Measurements from ENCODE around the gene ANKRD33B. TPM values are rescaled to one million over a fixed set of nuclear protein-coding genes. Genes with fewer than 3 reads are reported as not detected.

The ANKRD33B gene
- polyA plus RNA-seq, 3 donors = 0.05 TPM; not detected in 2

DNA sequence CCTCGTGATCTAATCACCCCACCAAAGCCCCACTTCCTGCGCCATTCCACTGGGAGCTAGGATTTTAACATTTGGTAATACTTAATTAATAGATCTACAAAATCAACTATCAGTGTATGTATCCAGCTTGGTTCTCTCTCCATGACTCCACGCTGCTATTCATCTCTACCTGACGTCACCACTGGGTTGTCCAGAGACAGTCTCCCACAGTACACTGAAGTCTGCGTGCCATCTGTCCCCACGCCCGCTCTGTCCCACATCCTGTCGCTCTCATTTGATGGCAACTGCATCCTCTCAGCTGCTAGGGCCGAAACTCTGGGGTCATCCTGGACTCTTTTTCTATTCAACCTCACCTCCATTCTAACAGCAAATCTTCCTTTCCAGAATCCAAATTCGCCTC, 53.2 kb downstream of the ANKRD33B start:
- DNase-seq = no peak
- no peak overlapping the region for H3K4me3 ChIP-seq (replicated peaks in 1 of 3; ENCODE audit: low read depth in 2 of 3, low read length in 3 of 3)
- H4K20me1 ChIP-seq (ENCODE audit: insufficient read depth, low read length) = no peaks in the 10 kb centered on the region
- Mint-ChIP-seq H3K27me3 (ENCODE audit: low read depth in 3 of 3) (peaks cover 0 to 3% (median 0%) of the 10 kb centered on the region in 3 donors), H3K4me1 (peaks cover 5% of the 10 kb centered on the region), H3K9me3 (peaks cover 0 to 4% (median 0%) of the 10 kb centered on the region in 7 donors), H3K36me3 (peaks cover 0 to 4% of the 10 kb centered on the region in 2 donors), H3K4me3 (no peak overlapping the region), H3K27ac (no peak overlapping the region)
- H3K27me3 ChIP-seq (ENCODE audit: control insufficient read depth in 2 of 2, insufficient read depth in 2 of 2, low read length in 2 of 2) = no peaks in the 10 kb centered on the region
- H3K4me2 ChIP-seq (replicated peaks; ENCODE audit: extremely low read depth, low read length, poor library complexity, severe bottlenecking) = no peak overlapping the region
- H3K36me3 ChIP-seq (replicated peaks in 1 of 2; ENCODE audit: control insufficient read depth in 1 of 2, insufficient read depth in 2 of 2, low read length in 2 of 2) = no peaks in the 10 kb centered on the region
- no peak overlapping the region for H3K27ac ChIP-seq (ENCODE audit: low read depth in 1 of 2, low read length in 2 of 2)
- H3K4me1 ChIP-seq (ENCODE audit: control insufficient read depth in 1 of 2, insufficient read depth in 2 of 2, low read length in 2 of 2) = peaks cover 3 to 4% of the 10 kb centered on the region in 2 donors
- intact Hi-C loops (cut with micrococcal nuclease) = no loop called here
- 90% methylated on average over 8 of the region's 10 CpGs for WGBS (ENCODE audit: insufficient coverage)
- H3K79me2 ChIP-seq (ENCODE audit: insufficient read depth, low read length) = no peaks in the 10 kb centered on the region
- H2AFZ ChIP-seq (ENCODE audit: insufficient read depth, low read depth, low read length, poor library complexity, severe bottlenecking) = no peak overlapping the region
- TF ChIP-seq, protein P1, sequence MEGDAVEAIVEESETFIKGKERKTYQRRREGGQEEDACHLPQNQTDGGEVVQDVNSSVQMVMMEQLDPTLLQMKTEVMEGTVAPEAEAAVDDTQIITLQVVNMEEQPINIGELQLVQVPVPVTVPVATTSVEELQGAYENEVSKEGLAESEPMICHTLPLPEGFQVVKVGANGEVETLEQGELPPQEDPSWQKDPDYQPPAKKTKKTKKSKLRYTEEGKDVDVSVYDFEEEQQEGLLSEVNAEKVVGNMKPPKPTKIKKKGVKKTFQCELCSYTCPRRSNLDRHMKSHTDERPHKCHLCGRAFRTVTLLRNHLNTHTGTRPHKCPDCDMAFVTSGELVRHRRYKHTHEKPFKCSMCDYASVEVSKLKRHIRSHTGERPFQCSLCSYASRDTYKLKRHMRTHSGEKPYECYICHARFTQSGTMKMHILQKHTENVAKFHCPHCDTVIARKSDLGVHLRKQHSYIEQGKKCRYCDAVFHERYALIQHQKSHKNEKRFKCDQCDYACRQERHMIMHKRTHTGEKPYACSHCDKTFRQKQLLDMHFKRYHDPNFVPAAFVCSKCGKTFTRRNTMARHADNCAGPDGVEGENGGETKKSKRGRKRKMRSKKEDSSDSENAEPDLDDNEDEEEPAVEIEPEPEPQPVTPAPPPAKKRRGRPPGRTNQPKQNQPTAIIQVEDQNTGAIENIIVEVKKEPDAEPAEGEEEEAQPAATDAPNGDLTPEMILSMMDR (IDR thresholded peaks at IDR 0.05) = no peak
- H3K9me3 ChIP-seq (replicated peaks in 1 of 2; ENCODE audit: control insufficient read depth in 1 of 2, insufficient read depth in 1 of 2, low read length in 2 of 2) = no peaks in the 10 kb centered on the region
- no peak overlapping the region for H3K9ac ChIP-seq (ENCODE audit: insufficient read depth, low read length, poor library complexity, severe bottlenecking)

DNA sequence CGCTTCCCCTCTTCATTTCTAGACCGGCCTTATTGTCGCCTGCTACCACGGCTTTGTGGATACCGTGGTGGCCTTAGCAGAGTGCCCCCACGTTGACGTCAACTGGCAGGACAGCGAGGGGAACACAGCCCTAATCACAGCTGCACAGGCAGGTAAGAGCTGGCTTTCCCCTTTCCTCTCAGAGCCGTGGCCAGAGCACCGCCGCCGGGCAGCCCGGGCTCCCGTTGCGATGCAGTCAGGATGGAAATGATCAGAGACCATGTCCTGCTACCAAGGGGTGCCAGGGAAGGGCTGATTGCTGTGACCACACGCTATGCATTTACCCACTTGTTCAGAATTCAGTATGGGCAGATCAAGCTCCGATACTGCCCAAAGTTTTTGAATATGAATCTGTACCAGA, 54.4 kb downstream of the ANKRD33B start:
- H3K4me3 ChIP-seq (replicated peaks in 1 of 3; ENCODE audit: low read depth in 2 of 3, low read length in 3 of 3) = no peak overlapping the region
- peaks cover 8 to 9% of the 10 kb centered on the region in 2 donors for H3K4me1 ChIP-seq (ENCODE audit: control insufficient read depth in 1 of 2, insufficient read depth in 2 of 2, low read length in 2 of 2)
- H3K4me3 Mint-ChIP-seq = no peak overlapping the region
- peaks cover 0 to 4% (median 0%) of the 10 kb centered on the region in 7 donors for H3K9me3 Mint-ChIP-seq
- H3K9me3 ChIP-seq (replicated peaks in 1 of 2; ENCODE audit: control insufficient read depth in 1 of 2, insufficient read depth in 1 of 2, low read length in 2 of 2) = no peaks in the 10 kb centered on the region
- H3K4me1 Mint-ChIP-seq = peaks cover 12% of the 10 kb centered on the region
- no peak overlapping the region for H3K27ac ChIP-seq (ENCODE audit: low read depth in 1 of 2, low read length in 2 of 2)
- no peak for DNase-seq
- no peak overlapping the region for H2AFZ ChIP-seq (ENCODE audit: insufficient read depth, low read depth, low read length, poor library complexity, severe bottlenecking)
- H3K27me3 ChIP-seq (ENCODE audit: control insufficient read depth in 2 of 2, insufficient read depth in 2 of 2, low read length in 2 of 2) = no peaks in the 10 kb centered on the region
- peaks cover 2% of the 10 kb centered on the region for H3K79me2 ChIP-seq (ENCODE audit: insufficient read depth, low read length)
- H3K27ac Mint-ChIP-seq = peak overlapping the region in 1 of 7 donors; percentile 70
- H3K36me3 ChIP-seq (replicated peaks in 1 of 2; ENCODE audit: control insufficient read depth in 1 of 2, insufficient read depth in 2 of 2, low read length in 2 of 2) = no peaks in the 10 kb centered on the region
- H4K20me1 ChIP-seq (ENCODE audit: insufficient read depth, low read length) = no peaks in the 10 kb centered on the region
- TF ChIP-seq, protein P1 (IDR thresholded peaks at IDR 0.05) = no peak
- intact Hi-C loops (cut with micrococcal nuclease) = no loop called here
- H3K4me2 ChIP-seq (replicated peaks; ENCODE audit: extremely low read depth, low read length, poor library complexity, severe bottlenecking) = no peak overlapping the region
- H3K36me3 Mint-ChIP-seq = peaks cover 0 to 4% of the 10 kb centered on the region in 2 donors
- H3K9ac ChIP-seq (ENCODE audit: insufficient read depth, low read length, poor library complexity, severe bottlenecking) = no peak overlapping the region
- 92% methylated on average over 13 of the region's 17 CpGs for WGBS (ENCODE audit: insufficient coverage)
- peaks cover 0 to 3% (median 0%) of the 10 kb centered on the region in 3 donors for H3K27me3 Mint-ChIP-seq (ENCODE audit: low read depth in 3 of 3)

All from CD14-positive monocyte (primary cell).